K562 (cell line): Measurements from ENCODE around the gene POLR1A. TPM values are rescaled to one million over a fixed set of nuclear protein-coding genes. Genes with fewer than 3 reads are reported as not detected.

ENCODE experiments used
- ATAC-seq: fragments of 200-7000 bp; cut with Tn5 transposase; 3 replicates; pipeline ENCODE4 v1.9.1; 2020; ENCODE audit warnings: moderate library complexity
- BruUV-seq: library from RNA; stranded (reverse); fragments of 400-500 nt; replicated peaks from 2 replicates; lab custom pipeline; 2021; lab: Mats Ljungman, UMichigan
- CTCF ChIA-PET: fragments of 300-600 bp; formaldehyde crosslinking; extraction: SDS; loops from one replicate; lab custom pipeline; 2021; ENCODE audit warnings: low intra/inter-chr PET ratio; lab: Yijun Ruan, JAX
- POLR2A ChIA-PET: fragments of 300-600, 350-650 bp; sonication (Branson Sonifier 250); formaldehyde crosslinking; extraction: SDS; loops from one replicate; lab custom pipeline; 2021; ENCODE audit warnings: antibody characterized with exemption, inconsistent platforms; lab: Yijun Ruan, JAX
- DNase-seq, 4 experiments: peaks; one replicate each; pipeline versions ENCODE4 v3.0.0 to v3.0.0-alpha.2; 2011 to 2018; ENCODE audit warnings: low spot score in 3 of 4, mixed read lengths in 3 of 4; ENCODE audit errors: extremely low read depth in 1 of 4
- FAIRE-seq: peaks from 2 replicates; lab custom pipeline; 2011; peaks lifted over from hg19 to GRCh38; lab: Jason Lieb, UNC
- H2AFZ ChIP-seq: 2 replicates; pipeline ENCODE4 v1.6.0; 2011; ENCODE audit warnings: low read depth, low read length, control low read depth, inconsistent platforms
- H3K27ac ChIP-seq: fragments of 200-600 bp; 3 replicates; pipeline ENCODE4 v1.8.0; 2011; ENCODE audit warnings: low read depth, mild to moderate bottlenecking, control low read depth, inconsistent platforms, low read length, moderate library complexity, mixed read lengths; ENCODE audit errors: extremely low read depth
- H3K27me3 ChIP-seq, 2 experiments: fragments of 300-600 bp in 1 of 2; 2 replicates in 1 of 2; 3 replicates in 1 of 2; pipeline versions ENCODE4 v1.6.0 to v1.8.0; 2011; ENCODE audit warnings: inconsistent platforms in 2 of 2, low read length in 2 of 2, mild to moderate bottlenecking in 1 of 2, mixed read lengths in 1 of 2, moderate library complexity in 1 of 2; ENCODE audit not compliant: control insufficient read depth in 2 of 2, insufficient read depth in 2 of 2
- H3K36me3 ChIP-seq: fragments of 300-600 bp; 3 replicates; pipeline ENCODE4 v1.8.0; 2011; ENCODE audit warnings: mild to moderate bottlenecking, low read length, inconsistent platforms; ENCODE audit not compliant: control insufficient read depth, insufficient read depth
- H3K4me1 ChIP-seq, 2 experiments: fragments of 200-600 bp in 1 of 2; replicated peaks in 1 of 2; 2 replicates in 1 of 2; 3 replicates in 1 of 2; pipeline versions ENCODE4 v1.5.1 to v1.8.0; 2011; ENCODE audit warnings: inconsistent platforms in 2 of 2, low read length in 2 of 2, mild to moderate bottlenecking in 1 of 2, mixed read lengths in 1 of 2, moderate library complexity in 1 of 2; ENCODE audit not compliant: control insufficient read depth in 2 of 2, insufficient read depth in 2 of 2
- H3K4me2 ChIP-seq: 2 replicates; pipeline ENCODE4 v1.6.1; 2011; ENCODE audit warnings: low read length, control low read depth, inconsistent platforms, mixed read lengths; ENCODE audit not compliant: insufficient read depth
- H3K4me3 ChIP-seq: fragments of 200-600 bp; sonication (generic), shearing (Covaris generic); 2 replicates; pipeline ENCODE4 v1.5.1; 2016; ENCODE audit warnings: control low read depth, inconsistent platforms
- H3K79me2 ChIP-seq: fragments of 200-600 bp; 3 replicates; pipeline ENCODE4 v1.8.0; 2011; ENCODE audit warnings: low read length, inconsistent platforms; ENCODE audit not compliant: control insufficient read depth, insufficient read depth
- H3K9ac ChIP-seq, 2 experiments: 2 replicates each; pipeline versions ENCODE4 v1.6.0 to v1.6.1; 2011; ENCODE audit warnings: low read depth in 2 of 2, low read length in 2 of 2, control low read depth in 1 of 2, inconsistent platforms in 1 of 2, mild to moderate bottlenecking in 1 of 2, mixed read lengths in 1 of 2; ENCODE audit not compliant: insufficient read depth in 1 of 2
- H3K9me1 ChIP-seq: one replicate; pipeline ENCODE4 v1.6.0; 2011; ENCODE audit warnings: inconsistent platforms, mild to moderate bottlenecking, low read length, moderate library complexity; ENCODE audit not compliant: control insufficient read depth, insufficient read depth
- H3K9me3 ChIP-seq: replicated peaks from 2 replicates; pipeline ENCODE4 v1.5.1; 2011; ENCODE audit warnings: low read depth, low read length, inconsistent platforms; ENCODE audit not compliant: control insufficient read depth, insufficient read depth
- H4K20me1 ChIP-seq: replicated peaks from 2 replicates; pipeline ENCODE4 v1.6.1; 2011; ENCODE audit warnings: low read length, inconsistent platforms, mixed read lengths; ENCODE audit not compliant: control insufficient read depth, insufficient read depth
- DDX20 ChIP-seq: fragments of 450-650 bp; IDR thresholded peaks from 2 replicates; pipeline ENCODE4 v1.6.1; 2016; ENCODE audit warnings: missing genetic modification characterization, low read depth, mild to moderate bottlenecking, missing compliant biosample characterization, moderate library complexity
- MAFK ChIP-seq: IDR thresholded peaks from 2 replicates; pipeline ENCODE4 v1.6.1; 2011; ENCODE audit warnings: low read length, improper control_type of control experiment
- SAP30 ChIP-seq: fragments of 200-600 bp; sonication (generic); IDR thresholded peaks from 2 replicates; pipeline ENCODE4 v1.6.1; 2012; ENCODE audit warnings: borderline replicate concordance, low read depth, mild to moderate bottlenecking, moderate library complexity, low read length, control low read depth, inconsistent platforms; ENCODE audit not compliant: insufficient read depth, poor library complexity, severe bottlenecking
- SREBF1 ChIP-seq: fragments of 150-350 bp; IDR thresholded peaks from 2 replicates; pipeline ENCODE4 v1.6.1; 2014; ENCODE audit warnings: antibody characterized with exemption, low read depth, low read length, borderline replicate concordance
- TAF9B ChIP-seq: fragments of 450-650 bp; IDR thresholded peaks from 2 replicates; pipeline ENCODE4 v1.6.1; 2018; ENCODE audit warnings: mild to moderate bottlenecking; ENCODE audit not compliant: partially characterized antibody
- TBL1XR1 ChIP-seq, 2 experiments: IDR thresholded peaks; 2 replicates each; pipeline ENCODE4 v1.6.1; 2012; ENCODE audit warnings: improper control_type of control experiment in 2 of 2, low read length in 2 of 2, mild to moderate bottlenecking in 1 of 2
- TEAD4 ChIP-seq, 2 experiments: sonication (generic) in 1 of 2; formaldehyde crosslinking in 1 of 2; IDR thresholded peaks; 2 replicates each; pipeline versions ENCODE4 v1.6.1 to v1.8.0; 2012 to 2022; ENCODE audit warnings: borderline replicate concordance in 1 of 2, inconsistent platforms in 1 of 2, low read length in 1 of 2, mild to moderate bottlenecking in 1 of 2, missing genetic modification reagents in 1 of 2
- TRIM25 ChIP-seq: fragments of 450-650 bp; IDR thresholded peaks from 2 replicates; pipeline ENCODE4 v1.7.0; 2016; ENCODE audit warnings: borderline replicate concordance
- ZNF133 ChIP-seq: fragments of 250-450 bp; sonication (Bioruptor Pico); IDR thresholded peaks from 2 replicates; pipeline ENCODE4 v1.4.0; 2020; ENCODE audit warnings: mild to moderate bottlenecking
- ZNF263 ChIP-seq: sonication (generic); formaldehyde crosslinking; IDR thresholded peaks from 2 replicates; pipeline ENCODE4 v1.8.0; 2022; ENCODE audit warnings: mild to moderate bottlenecking, missing genetic modification reagents, borderline replicate concordance
- WGBS: fragments of 100-300 bp; shearing (Covaris generic); methylation state at CpG from one replicate; pipeline ENCODE4 v1.1.6; 2016; ENCODE audit warnings: low coverage, mixed read lengths; ENCODE audit not compliant: insufficient coverage; ENCODE audit errors: missing lambda C conversion rate; 5-methylcytosine and 5-hydroxymethylcytosine counted together
- in situ Hi-C: fragments of 300-500 bp; cut with MboI; formaldehyde crosslinking; loops from 4 replicates; pipeline ENCODE4 v1.15.0; 2018; ENCODE audit warnings: inconsistent platforms, mixed read lengths
- intact Hi-C: fragments of 100-400 bp; cut with micrococcal nuclease; formaldehyde crosslinking; loops from 2 replicates; pipeline ENCODE4 v1.14.2; 2022
- polyA plus RNA-seq, 8 experiments: library from polyadenylated mRNA; depleted of rRNA in 4 of 8; stranded (reverse) in 5 of 8; unstranded in 3 of 8; fragments of >200 nt; fragmentation: Nextera tagmentation in 2 of 8; fragmentation: Illumina TruSeq in 1 of 8; extraction: Ambion mirVana in 2 of 8; extraction: Trizol in 1 of 8; gene quantifications; 2 replicates each; pipeline versions ENCODE4 v1.2.1 to v1.2.3, GENCODE V29; 2011 to 2014; ENCODE audit warnings: inconsistent platforms in 1 of 8, missing spikeins in 1 of 8
- total RNA-seq, 7 experiments: library from RNA; depleted of rRNA in 6 of 7; stranded (reverse); fragments of >200 nt in 6 of 7; fragmentation: Illumina TruSeq in 2 of 7; extraction: Trizol in 2 of 7; gene quantifications; 2 replicates each; pipeline versions ENCODE4 v1.2.1 to v1.2.3, GENCODE V29; 2011 to 2021; ENCODE audit warnings: low replicate concordance in 1 of 7
- TF ChIP-seq, protein P1 (sequence below): fragments of 450-650 bp; formaldehyde crosslinking; IDR thresholded peaks from 2 replicates; pipeline ENCODE4 v1.4.0; 2020; ENCODE audit warnings: mild to moderate bottlenecking, moderate library complexity

POLR1A gene
- total and polyA plus RNA-seq, 9 of the 15 experiments (the other 6 are each of a cell fraction or from before 2014, with no cell fraction given): 3.0 to 72.1 (median 21.8) TPM

GRCh38 chr2:86068648-86069047 is 37.0 kb downstream of the POLR1A start:
- no peak overlapping the region for H2AFZ ChIP-seq
- no peak overlapping the region for H3K9ac ChIP-seq
- ATAC-seq (no peak), DNase-seq (no peak), FAIRE-seq (no peak)
- H3K27ac ChIP-seq: no peak overlapping the region
- no peaks in the 10 kb centered on the region for H3K79me2 ChIP-seq
- intact Hi-C loops (no loop called here), in situ Hi-C loops (no loop called here)
- CTCF ChIA-PET: no interaction called here
- peaks cover 99% of the 10 kb centered on the region for H3K36me3 ChIP-seq
- no peak for TF ChIP-seq SAP30
- no peak for TF ChIP-seq ZNF133 (CRISPR knock-in tag)
- TF ChIP-seq ZNF263 (CRISPR knock-in tag): no peak
- TF ChIP-seq TEAD4 (IDR thresholded peaks at IDR 0.05; ENCODE audit: low read length): no peak
- no peak for TF ChIP-seq TEAD4 (CRISPR knock-in tag; IDR thresholded peaks at IDR 0.05; ENCODE audit: borderline replicate concordance)
- TF ChIP-seq TBL1XR1 (IDR thresholded peaks at IDR 0.05; ENCODE audit: low read length in 2 of 2): no peak
- no peak for TF ChIP-seq SREBF1
- TF ChIP-seq TAF9B: no peak
- TF ChIP-seq, protein P1, sequence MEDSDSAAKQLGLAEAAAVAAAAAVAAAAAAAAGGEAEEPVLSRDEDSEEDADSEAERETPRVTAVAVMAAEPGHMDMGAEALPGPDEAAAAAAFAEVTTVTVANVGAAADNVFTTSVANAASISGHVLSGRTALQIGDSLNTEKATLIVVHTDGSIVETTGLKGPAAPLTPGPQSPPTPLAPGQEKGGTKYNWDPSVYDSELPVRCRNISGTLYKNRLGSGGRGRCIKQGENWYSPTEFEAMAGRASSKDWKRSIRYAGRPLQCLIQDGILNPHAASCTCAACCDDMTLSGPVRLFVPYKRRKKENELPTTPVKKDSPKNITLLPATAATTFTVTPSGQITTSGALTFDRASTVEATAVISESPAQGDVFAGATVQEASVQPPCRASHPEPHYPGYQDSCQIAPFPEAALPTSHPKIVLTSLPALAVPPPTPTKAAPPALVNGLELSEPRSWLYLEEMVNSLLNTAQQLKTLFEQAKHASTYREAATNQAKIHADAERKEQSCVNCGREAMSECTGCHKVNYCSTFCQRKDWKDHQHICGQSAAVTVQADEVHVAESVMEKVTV (CRISPR knock-in tag): no peak
- no peak for TF ChIP-seq MAFK
- TF ChIP-seq DDX20: no peak
- no peak for TF ChIP-seq TRIM25
- H3K4me2 ChIP-seq: no peak overlapping the region
- WGBS: 93% methylated on average over 5 of the region's 5 CpGs
- POLR2A ChIA-PET: interaction anchor here (1.5 kb wide), 1 partner anchor 41 kb away, joined by 7 read pairs; no protein-coding TSS in a partner anchor
- H3K4me3 ChIP-seq: no peak overlapping the region
- no peaks in the 10 kb centered on the region; the same call in 1 of the 2 replicates for H4K20me1 ChIP-seq
- peaks cover 2% of the 10 kb centered on the region; the same call in 1 of the 2 replicates for H3K9me3 ChIP-seq
- no peaks in the 10 kb centered on the region for H3K27me3 ChIP-seq
- no TSS peak for BruUV-seq
- H3K4me1 ChIP-seq: no peaks in the 10 kb centered on the region
- no peaks in the 10 kb centered on the region for H3K9me1 ChIP-seq
